Heart right ventricle (tissue), 16 donors: ENCODE measurements around the gene GRAMD2A. TPM values are rescaled to one million over a fixed set of nuclear protein-coding genes. Genes with fewer than 3 reads are reported as not detected.

Experiments
- ATAC-seq, 8 donors: fragments of 200-7000 bp; cut with Tn5 transposase; one replicate each; pipeline ENCODE4 v1.9.1; 2020; ENCODE audit warnings: mild to moderate bottlenecking in 8 of 8, moderate library complexity in 8 of 8, moderate number of reproducible peaks in 1 of 8
- DNase-seq, 2 donors: peaks; one replicate each; pipeline ENCODE4 v3.0.0-alpha.2; 2020
- H3K27ac ChIP-seq, 10 donors: fragments of 200-600 bp; sonication (generic) in 2 of 10; one replicate each; pipeline versions ENCODE4 v1.5.0 to v1.8.0; 2020 to 2022; ENCODE audit warnings: mild to moderate bottlenecking in 3 of 10
- H3K27me3 ChIP-seq, 7 donors: fragments of 200-600 bp; one replicate each; pipeline ENCODE4 v1.8.0; 2021 to 2022; ENCODE audit warnings: mild to moderate bottlenecking in 2 of 7
- H3K36me3 ChIP-seq, 9 donors: fragments of 200-600 bp; sonication (generic) in 1 of 9; one replicate each; pipeline versions ENCODE4 v1.5.0 to v1.8.0; 2020 to 2022; ENCODE audit warnings: mild to moderate bottlenecking in 2 of 9
- H3K4me1 ChIP-seq, 9 donors: fragments of 200-600 bp; sonication (generic) in 1 of 9; one replicate each; pipeline versions ENCODE4 v1.5.0 to v1.8.0; 2020 to 2022; ENCODE audit warnings: mild to moderate bottlenecking in 4 of 9
- H3K4me3 ChIP-seq, 10 donors: fragments of 200-600 bp; sonication (generic) in 2 of 10; one replicate each; pipeline versions ENCODE4 v1.5.0 to v1.8.0; 2020 to 2022; ENCODE audit warnings: mild to moderate bottlenecking in 7 of 10, moderate library complexity in 2 of 10
- H3K9me3 ChIP-seq, 11 donors: fragments of 200-600 bp in 10 of 11; sonication (generic) in 2 of 11; one replicate each; pipeline versions ENCODE4 v1.5.0 to v1.8.0; 2013 to 2022; ENCODE audit warnings: mild to moderate bottlenecking in 2 of 11, control low read depth in 1 of 11, moderate library complexity in 1 of 11
- WGBS, 2 donors: extraction: QIAGEN DNeasy Blood & Tissue Kit; methylation state at CpG; one replicate each; pipeline ENCODE4 v1.1.7; 2013; ENCODE audit warnings: inconsistent platforms in 1 of 2; 5-methylcytosine and 5-hydroxymethylcytosine counted together
- intact Hi-C, 10 donors: fragments of 100-400 bp; cut with DNase I; formaldehyde crosslinking; loops; one replicate each; pipeline versions ENCODE4 v1.11.1 to v1.14.2; 2022
- polyA plus RNA-seq, 2 donors: library from polyadenylated mRNA; stranded (reverse); fragments of 200-250 nt; gene quantifications; one replicate each; pipeline ENCODE4 v1.2.3, GENCODE V29; 2013
- total RNA-seq, 10 donors: library from RNA; stranded (reverse); fragmentation: NEBNext Ultra II Directional in 3 of 10; extraction: Animal tissue kit (Norgen Biotek cat#: 25700) in 3 of 10; gene quantifications; one replicate each; pipeline versions ENCODE4 v1.2.1 to v1.2.4, GENCODE V29; 2021 to 2023
- TF ChIP-seq, protein P1 (sequence below), 9 donors: fragments of 200-600 bp; sonication (generic) in 2 of 9; IDR thresholded peaks; one replicate each; pipeline versions ENCODE4 v1.5.0 to v1.8.0; 2021 to 2022; ENCODE audit warnings: antibody characterized with exemption in 9 of 9, mild to moderate bottlenecking in 5 of 9, moderate library complexity in 1 of 9
- donor health status: Arrhythmogenic right ventricular cardiomyopathy.
- donor health status: ischemic (EF 13 %, LVEDD 7.1; RV severe dilation, severe dysfunction).
- donor health status: healthy with polysubstance abuse.
- donor health status: DM: no; HTN: yes; CAD: no.
- donor health status: DM: no; HTN: no; CAD: no.
- donor health status: ischemic (EF 25% LVEDD 6.9; RV normal size, moderate dysfunction).
- donor health status: ischemic (EF 25% LVEDD 5.7; RV mildly dilated, moderate dysfunction).
- donor health status: healthy.
- donor health status: DM: yes; HTN: yes; CAD: no.
- donor health status: Ischemic cardiomyopathy.
- donor health status: ischemic (EF 35%, LVEDD 5.7; RV mildly dilated, moderate dysfunction).
- donor health status: nonischemic (EF 11% LVEDD 7.7; RV severe dilation, severe dysfunction).
- donor health status: DM: yes; HTN: yes; CAD: no.
- donor health status: PGD.
- donor health status: ischemic (EF 29% LVEDD 5.4; RV normal size, mild dysfunction).
- donor health status: nonischemic (EF 23%, LVEDD 6.1; RV moderate dilation, normal function).

The GRAMD2A gene
- total and polyA plus RNA-seq, 12 donors: 0.06 to 0.20 TPM; not detected in 10

DNA sequence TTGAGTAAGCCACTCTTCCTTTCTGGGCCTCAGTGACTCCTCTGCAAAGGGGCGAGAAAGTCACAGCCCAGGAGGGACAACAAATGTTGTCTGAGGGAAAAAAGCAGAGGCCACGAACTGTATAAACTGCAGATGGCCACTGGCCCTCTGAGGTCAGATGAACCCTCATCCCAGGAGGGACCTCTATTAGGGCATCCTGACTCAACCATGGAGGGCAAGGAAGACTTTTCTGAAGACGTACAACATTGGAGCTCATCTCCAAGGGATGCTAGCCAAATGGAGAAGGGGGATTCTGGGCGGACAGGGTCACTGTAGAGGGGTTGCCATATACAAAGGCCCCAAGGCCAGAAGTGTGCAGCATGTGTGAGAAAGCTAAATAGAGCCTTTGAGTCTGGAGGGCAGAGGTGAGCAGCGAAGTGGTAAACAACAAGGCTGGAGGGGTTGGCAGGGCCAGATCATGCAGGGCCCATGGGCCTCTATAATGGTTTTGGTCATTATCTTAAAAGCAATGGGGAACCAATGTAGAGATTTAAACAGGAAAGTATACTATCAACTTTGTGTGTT, 16.7 kb downstream of the GRAMD2A start:
- intact Hi-C loops: no loop called here
- TF ChIP-seq, protein P1, sequence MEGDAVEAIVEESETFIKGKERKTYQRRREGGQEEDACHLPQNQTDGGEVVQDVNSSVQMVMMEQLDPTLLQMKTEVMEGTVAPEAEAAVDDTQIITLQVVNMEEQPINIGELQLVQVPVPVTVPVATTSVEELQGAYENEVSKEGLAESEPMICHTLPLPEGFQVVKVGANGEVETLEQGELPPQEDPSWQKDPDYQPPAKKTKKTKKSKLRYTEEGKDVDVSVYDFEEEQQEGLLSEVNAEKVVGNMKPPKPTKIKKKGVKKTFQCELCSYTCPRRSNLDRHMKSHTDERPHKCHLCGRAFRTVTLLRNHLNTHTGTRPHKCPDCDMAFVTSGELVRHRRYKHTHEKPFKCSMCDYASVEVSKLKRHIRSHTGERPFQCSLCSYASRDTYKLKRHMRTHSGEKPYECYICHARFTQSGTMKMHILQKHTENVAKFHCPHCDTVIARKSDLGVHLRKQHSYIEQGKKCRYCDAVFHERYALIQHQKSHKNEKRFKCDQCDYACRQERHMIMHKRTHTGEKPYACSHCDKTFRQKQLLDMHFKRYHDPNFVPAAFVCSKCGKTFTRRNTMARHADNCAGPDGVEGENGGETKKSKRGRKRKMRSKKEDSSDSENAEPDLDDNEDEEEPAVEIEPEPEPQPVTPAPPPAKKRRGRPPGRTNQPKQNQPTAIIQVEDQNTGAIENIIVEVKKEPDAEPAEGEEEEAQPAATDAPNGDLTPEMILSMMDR (IDR thresholded peaks at IDR 0.05): no peak
- 91 to 97% methylated on average over 5 of the region's 5 CpGs for WGBS, 2 donors
- no peaks in the 10 kb centered on the region for H3K36me3 ChIP-seq
- DNase-seq (no peak), ATAC-seq (no peak)
- H3K4me3 ChIP-seq: no peak overlapping the region
- peaks cover 0 to 34% (median 27%) of the 10 kb centered on the region in 7 donors for H3K27me3 ChIP-seq
- peaks cover 3 to 29% (median 19%) of the 10 kb centered on the region in 9 donors for H3K4me1 ChIP-seq
- no peak overlapping the region for H3K27ac ChIP-seq
- no peaks in the 10 kb centered on the region for H3K9me3 ChIP-seq

DNA sequence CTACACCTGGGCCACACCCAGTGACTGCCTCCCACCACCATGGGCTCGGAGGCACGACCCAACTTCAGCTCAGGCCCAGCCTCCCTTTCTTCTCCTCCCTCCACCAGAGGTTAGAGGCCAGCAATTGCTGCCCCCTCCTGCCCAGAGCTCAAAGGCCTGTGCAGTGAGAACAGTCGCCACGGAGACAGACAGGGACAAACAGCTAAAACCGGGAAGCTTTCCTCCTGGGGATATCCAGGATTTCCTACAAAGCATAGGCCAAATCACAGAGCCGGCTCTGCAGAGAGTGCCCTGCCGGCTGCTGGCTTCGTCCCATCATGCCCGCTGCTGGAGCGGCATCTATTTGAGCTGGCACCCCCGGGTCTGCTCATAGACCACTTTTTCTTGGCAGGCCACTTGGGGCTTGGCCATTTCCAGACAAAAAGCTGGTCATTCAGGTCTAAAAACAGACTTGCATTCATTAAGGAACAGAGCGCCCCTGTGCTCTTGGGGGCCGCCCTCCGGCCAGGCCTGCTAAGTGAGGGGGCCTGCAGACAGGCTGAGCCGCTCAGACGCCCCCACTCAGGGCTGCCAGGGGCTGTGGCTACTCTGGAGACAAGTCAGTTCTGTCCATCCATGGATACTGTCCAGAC, 17.5 kb downstream of the GRAMD2A start:
- intact Hi-C loops: no loop called here
- Histone ChIP-seq H3K4me1 (peaks cover 3 to 29% (median 19%) of the 10 kb centered on the region in 9 donors), H3K27ac (peak overlapping the region in 2 of 10 donors; percentile 10 to 50), H3K9me3 (no peaks in the 10 kb centered on the region), H3K27me3 (peaks cover 0 to 26% (median 22%) of the 10 kb centered on the region in 7 donors), H3K36me3 (no peaks in the 10 kb centered on the region), H3K4me3 (peak overlapping the region in 1 of 10 donors; percentile 4)
- ATAC-seq: peak in 7 of 8 donors; percentile 34 to 77 (median 66)
- WGBS, 2 donors: 48 to 54% methylated on average over 16 of the region's 16 CpGs
- TF ChIP-seq, protein P1 (IDR thresholded peaks at IDR 0.05): peak in 1 of 9 donors; percentile 13
- peak in 1 of 2 donors; percentile 55 for DNase-seq

DNA sequence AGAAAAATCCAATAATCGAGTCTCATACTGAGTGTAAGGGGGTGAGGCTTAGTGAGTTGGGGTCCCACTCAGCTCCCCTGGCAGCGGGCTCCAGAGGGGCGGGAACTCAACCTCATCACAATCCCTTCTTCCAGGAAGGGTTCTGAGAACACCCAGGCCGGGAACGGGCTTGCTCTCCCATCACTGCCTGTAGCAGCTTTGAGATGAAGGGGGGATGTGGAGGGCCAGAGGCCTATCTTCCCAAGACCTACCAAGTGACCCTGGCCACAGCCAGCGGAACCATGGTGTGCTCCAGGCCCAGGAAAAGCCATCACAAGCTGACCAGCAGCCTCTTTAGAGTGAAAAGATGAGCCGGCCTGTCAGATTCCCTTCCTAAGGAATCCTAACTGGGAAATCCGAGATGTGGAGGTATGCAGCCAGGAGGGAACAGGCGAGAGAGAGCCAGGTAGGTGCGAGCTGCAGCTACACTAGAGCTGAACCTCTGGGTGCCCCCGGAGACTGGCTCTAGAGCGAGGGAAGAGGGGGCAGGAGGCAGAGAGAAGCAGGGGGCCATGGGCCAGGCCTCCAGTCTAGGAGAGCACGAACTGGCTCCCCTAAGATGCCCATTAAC, 18.5 kb downstream of the GRAMD2A start:
- H3K4me3 ChIP-seq: no peak overlapping the region
- no peaks in the 10 kb centered on the region for H3K36me3 ChIP-seq
- no peak overlapping the region for H3K27ac ChIP-seq
- intact Hi-C loops: no loop called here
- no peak for ATAC-seq
- no peaks in the 10 kb centered on the region for H3K9me3 ChIP-seq
- 92 to 96% methylated on average over 13 of the region's 13 CpGs for WGBS, 2 donors
- TF ChIP-seq, protein P1 (IDR thresholded peaks at IDR 0.05): no peak
- peaks cover 0 to 16% (median 12%) of the 10 kb centered on the region in 7 donors for H3K27me3 ChIP-seq
- peaks cover 3 to 23% (median 15%) of the 10 kb centered on the region in 9 donors for H3K4me1 ChIP-seq
- DNase-seq: no peak

DNA sequence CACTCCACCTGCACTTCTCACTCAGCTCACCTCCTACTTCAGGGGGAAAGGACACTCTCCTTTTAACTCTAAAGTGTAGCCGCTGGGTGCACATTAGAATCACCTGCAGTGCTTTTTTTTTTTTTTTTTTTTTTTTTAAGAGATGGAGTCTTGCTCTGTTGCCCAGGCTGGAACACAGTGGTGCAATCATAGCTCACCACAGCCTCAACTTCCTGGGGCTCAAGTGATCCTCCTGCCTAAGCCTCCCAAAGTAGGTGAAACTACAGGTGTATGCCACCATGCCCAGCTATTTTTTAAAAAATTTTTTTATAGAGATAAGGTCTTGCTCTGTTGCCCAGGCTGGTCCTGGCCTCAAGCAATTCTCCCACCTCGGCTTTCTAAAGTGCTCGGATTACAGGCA, 20.8 kb downstream of the GRAMD2A start:
- H3K27ac ChIP-seq: no peak overlapping the region

More for the DNA sequence above, 20.8 kb downstream of the GRAMD2A start:
- intact Hi-C loops: no loop called here
- Histone ChIP-seq H3K36me3 (no peaks in the 10 kb centered on the region), H3K9me3 (no peaks in the 10 kb centered on the region), H3K27me3 (peaks cover 0 to 7% (median 0%) of the 10 kb centered on the region in 7 donors), H3K4me1 (peaks cover 3 to 18% (median 12%) of the 10 kb centered on the region in 9 donors), H3K4me3 (no peak overlapping the region)
- TF ChIP-seq, protein P1 (IDR thresholded peaks at IDR 0.05): no peak
- ATAC-seq: no peak
- DNase-seq: no peak
- 84 to 90% methylated on average over 3 of the region's 3 CpGs for WGBS, 2 donors
